ENCODE data around the gene RABGEF1. TPM values are rescaled to one million over a fixed set of nuclear protein-coding genes. Genes with fewer than 3 reads are reported as not detected.
"Not testable (repeated sequence)": the region's sequence is repeated elsewhere in the genome, so short reads cannot be mapped to it uniquely, and the experiment has no call there.

The RABGEF1 gene
- total RNA-seq, 1 donor from 2014 or later = 14.1 TPM

- Mint-ChIP-seq H3K9me3 (ENCODE audit: unreplicated experiment) (peaks cover 1% of the 10 kb centered on the region), H3K4me3 (ENCODE audit: unreplicated experiment) (no peak overlapping the region), H3K36me3 (ENCODE audit: unreplicated experiment) (no peaks in the 10 kb centered on the region), H3K4me1 (ENCODE audit: low read depth, unreplicated experiment) (no peaks in the 10 kb centered on the region), H3K27ac (ENCODE audit: unreplicated experiment) (no peak overlapping the region), H3K27me3 (ENCODE audit: unreplicated experiment) (no peaks in the 10 kb centered on the region)
- TF ChIP-seq CTCF (IDR thresholded peaks at IDR 0.05; ENCODE audit: partially characterized antibody, unreplicated experiment) = no peak
- DNase-seq = no peak
These were observed 41.0 kb downstream of the RABGEF1 start for GRCh38 chr7:66781408-66782090.

DNA sequence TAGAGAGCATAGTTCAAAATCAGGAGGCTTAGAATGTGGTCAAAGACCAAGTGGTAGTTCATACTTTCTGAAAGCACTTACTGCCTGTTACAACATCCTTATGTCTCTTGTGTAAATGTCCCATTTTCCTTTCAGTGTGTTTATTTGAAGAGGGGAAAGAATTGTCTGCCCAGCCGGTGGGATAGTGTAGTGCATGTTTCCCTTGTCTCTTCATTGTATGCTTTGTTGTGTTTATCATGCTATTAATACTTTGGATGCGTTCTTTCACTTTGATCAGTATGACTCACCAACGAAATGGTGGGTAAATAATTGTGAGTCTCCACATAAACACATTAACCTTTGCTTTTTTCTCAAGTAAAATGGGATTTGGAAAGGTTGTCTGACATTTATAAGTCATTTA is 42.3 kb downstream of the RABGEF1 start:
- H3K27me3 Mint-ChIP-seq (ENCODE audit: unreplicated experiment); H3K9me3 Mint-ChIP-seq (ENCODE audit: unreplicated experiment); H3K4me3 Mint-ChIP-seq (ENCODE audit: unreplicated experiment); H3K27ac Mint-ChIP-seq (ENCODE audit: unreplicated experiment); H3K36me3 Mint-ChIP-seq (ENCODE audit: unreplicated experiment); H3K4me1 Mint-ChIP-seq (ENCODE audit: low read depth, unreplicated experiment); DNase-seq: not testable (repeated sequence)

- H3K9me3 Mint-ChIP-seq (ENCODE audit: unreplicated experiment); H3K27ac Mint-ChIP-seq (ENCODE audit: unreplicated experiment); H3K27me3 Mint-ChIP-seq (ENCODE audit: unreplicated experiment); H3K36me3 Mint-ChIP-seq (ENCODE audit: unreplicated experiment); DNase-seq; H3K4me3 Mint-ChIP-seq (ENCODE audit: unreplicated experiment); H3K4me1 Mint-ChIP-seq (ENCODE audit: low read depth, unreplicated experiment): not testable (repeated sequence)
These were observed 43.5 kb downstream of the RABGEF1 start for GRCh38 chr7:66783887-66784595.

DNA sequence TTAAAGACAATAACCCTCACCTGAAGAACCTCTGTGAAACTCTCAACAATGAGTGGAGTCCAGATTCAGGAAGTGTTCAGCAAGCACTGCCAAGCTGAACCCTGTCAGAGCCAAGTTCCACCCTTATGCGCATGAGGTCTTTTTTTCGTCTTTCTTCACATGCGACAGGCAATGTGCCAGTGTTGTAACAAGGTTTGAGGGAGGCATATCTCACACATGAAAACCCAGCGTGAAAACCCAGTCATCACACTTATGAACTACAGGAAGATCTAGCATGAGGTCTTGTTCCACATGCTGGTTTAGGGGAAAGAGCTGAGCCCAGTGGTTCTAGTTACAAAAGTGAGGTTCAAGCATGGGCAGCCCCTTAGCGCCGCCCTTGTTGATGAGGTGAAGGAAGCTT is 49.7 kb downstream of the RABGEF1 start:
- H3K4me3 Mint-ChIP-seq (ENCODE audit: unreplicated experiment) = no peak overlapping the region
- TF ChIP-seq CTCF (IDR thresholded peaks at IDR 0.05; ENCODE audit: partially characterized antibody, unreplicated experiment) = no peak
- DNase-seq = no peak
- H3K9me3 Mint-ChIP-seq (ENCODE audit: unreplicated experiment) = peaks cover 6% of the 10 kb centered on the region
- no peaks in the 10 kb centered on the region for H3K4me1 Mint-ChIP-seq (ENCODE audit: low read depth, unreplicated experiment)
- H3K27ac Mint-ChIP-seq (ENCODE audit: unreplicated experiment) = no peak overlapping the region
- H3K27me3 Mint-ChIP-seq (ENCODE audit: unreplicated experiment) = no peaks in the 10 kb centered on the region
- no peaks in the 10 kb centered on the region for H3K36me3 Mint-ChIP-seq (ENCODE audit: unreplicated experiment)

DNA sequence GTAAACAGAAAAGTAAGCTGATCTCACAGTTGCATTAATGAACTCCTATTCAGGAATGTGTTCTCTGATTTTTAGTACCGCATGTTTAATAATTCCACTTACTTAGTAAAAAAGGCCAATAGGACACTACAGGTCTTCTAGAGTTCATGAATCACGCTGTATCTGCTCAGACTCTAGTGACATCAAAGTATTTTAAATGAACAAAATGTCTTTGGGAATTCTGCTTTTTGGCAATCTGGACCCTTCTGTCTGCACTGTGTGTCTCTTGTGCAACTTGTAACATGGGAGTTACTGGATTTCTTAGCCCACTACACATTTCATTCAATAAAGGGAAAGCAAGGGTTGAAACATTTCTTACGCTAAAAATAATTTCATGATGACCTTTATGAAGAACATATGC is 50.2 kb downstream of the RABGEF1 start:
- no peak overlapping the region for H3K27ac Mint-ChIP-seq (ENCODE audit: unreplicated experiment)
- DNase-seq = no peak
- H3K9me3 Mint-ChIP-seq (ENCODE audit: unreplicated experiment) = peaks cover 6% of the 10 kb centered on the region
- no peaks in the 10 kb centered on the region for H3K4me1 Mint-ChIP-seq (ENCODE audit: low read depth, unreplicated experiment)
- no peaks in the 10 kb centered on the region for H3K27me3 Mint-ChIP-seq (ENCODE audit: unreplicated experiment)
- no peaks in the 10 kb centered on the region for H3K36me3 Mint-ChIP-seq (ENCODE audit: unreplicated experiment)
- H3K4me3 Mint-ChIP-seq (ENCODE audit: unreplicated experiment) = no peak overlapping the region
- no peak for TF ChIP-seq CTCF (IDR thresholded peaks at IDR 0.05; ENCODE audit: partially characterized antibody, unreplicated experiment)

- no peak overlapping the region for H3K4me3 Mint-ChIP-seq (ENCODE audit: unreplicated experiment)
- peak overlapping the region; percentile 18 for H3K27ac Mint-ChIP-seq (ENCODE audit: unreplicated experiment)
- peaks cover 3% of the 10 kb centered on the region for H3K9me3 Mint-ChIP-seq (ENCODE audit: unreplicated experiment)
- H3K36me3 Mint-ChIP-seq (ENCODE audit: unreplicated experiment) = peaks cover 4% of the 10 kb centered on the region
- H3K27me3 Mint-ChIP-seq (ENCODE audit: unreplicated experiment) = peaks cover 3% of the 10 kb centered on the region
- H3K4me1 Mint-ChIP-seq (ENCODE audit: low read depth, unreplicated experiment) = peaks cover 18% of the 10 kb centered on the region
- no peak for TF ChIP-seq CTCF (IDR thresholded peaks at IDR 0.05; ENCODE audit: partially characterized antibody, unreplicated experiment)
- DNase-seq = no peak
These were observed 60.1 kb downstream of the RABGEF1 start for GRCh38 chr7:66800591-66800990.

Measured in glutamatergic neuron (in vitro differentiated cells).